GM12801 (cell line): Measurements from ENCODE around the gene PNPLA6.

Experiments used
- TF ChIP-seq, protein P1 (sequence below): IDR thresholded peaks from one replicate; pipeline ENCODE4 v1.5.1; 2011; ENCODE audit warnings: control low read depth; ENCODE audit not compliant: insufficient read length; ENCODE audit errors: extremely low read depth

The PNPLA6 gene

DNA sequence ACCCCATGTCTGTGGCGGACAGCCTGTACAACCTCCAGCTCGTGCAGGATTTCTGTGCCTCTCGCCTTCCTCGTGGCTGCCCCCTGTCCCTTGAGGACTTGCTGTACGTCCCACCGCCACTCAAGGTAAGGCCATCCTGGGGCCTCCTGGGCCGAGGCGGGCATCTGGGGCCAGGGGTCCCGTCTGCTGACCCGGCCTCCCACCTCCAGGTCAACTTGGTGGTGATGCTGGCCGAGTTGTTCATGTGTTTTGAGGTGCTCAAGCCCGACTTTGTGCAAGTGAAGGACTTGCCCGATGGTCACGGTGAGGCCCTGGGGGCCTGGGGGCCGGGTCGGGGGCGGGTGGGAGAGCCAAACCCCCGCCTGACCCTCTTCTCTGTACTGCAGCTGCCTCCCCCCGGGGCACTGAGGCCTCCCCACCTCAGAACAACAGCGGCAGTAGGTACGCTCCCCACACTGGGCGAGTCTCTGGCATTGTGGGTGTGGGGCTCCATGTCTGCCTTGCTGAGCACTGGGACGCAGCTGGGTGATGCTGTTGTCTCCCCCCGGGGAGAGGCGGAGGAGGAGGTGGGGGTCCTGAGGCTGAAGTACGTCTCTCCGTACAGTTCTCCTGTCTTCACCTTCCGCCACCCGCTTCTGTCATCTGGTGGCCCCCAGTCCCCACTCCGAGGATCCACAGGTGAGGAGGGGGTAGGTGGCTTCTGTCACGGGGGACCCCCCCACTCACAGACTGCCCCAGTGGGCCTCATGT lies 75.1 kb downstream of the PNPLA6 start:
- TF ChIP-seq, protein P1, sequence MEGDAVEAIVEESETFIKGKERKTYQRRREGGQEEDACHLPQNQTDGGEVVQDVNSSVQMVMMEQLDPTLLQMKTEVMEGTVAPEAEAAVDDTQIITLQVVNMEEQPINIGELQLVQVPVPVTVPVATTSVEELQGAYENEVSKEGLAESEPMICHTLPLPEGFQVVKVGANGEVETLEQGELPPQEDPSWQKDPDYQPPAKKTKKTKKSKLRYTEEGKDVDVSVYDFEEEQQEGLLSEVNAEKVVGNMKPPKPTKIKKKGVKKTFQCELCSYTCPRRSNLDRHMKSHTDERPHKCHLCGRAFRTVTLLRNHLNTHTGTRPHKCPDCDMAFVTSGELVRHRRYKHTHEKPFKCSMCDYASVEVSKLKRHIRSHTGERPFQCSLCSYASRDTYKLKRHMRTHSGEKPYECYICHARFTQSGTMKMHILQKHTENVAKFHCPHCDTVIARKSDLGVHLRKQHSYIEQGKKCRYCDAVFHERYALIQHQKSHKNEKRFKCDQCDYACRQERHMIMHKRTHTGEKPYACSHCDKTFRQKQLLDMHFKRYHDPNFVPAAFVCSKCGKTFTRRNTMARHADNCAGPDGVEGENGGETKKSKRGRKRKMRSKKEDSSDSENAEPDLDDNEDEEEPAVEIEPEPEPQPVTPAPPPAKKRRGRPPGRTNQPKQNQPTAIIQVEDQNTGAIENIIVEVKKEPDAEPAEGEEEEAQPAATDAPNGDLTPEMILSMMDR = no peak
